NOMO-1 treated with DMSO at 0.1 percent for 48 hours (cell line): ENCODE measurements around the gene PIP4K2C.

Experiments
- DNase-seq: peaks from one replicate; lab custom pipeline; 2025; ENCODE audit not compliant: unreplicated experiment; lab: John Stamatoyannopoulos, UW

PIP4K2C gene

GRCh38 chr12:57620936-57621496 is 30.0 kb downstream of the PIP4K2C start:
- no peak for DNase-seq

DNA sequence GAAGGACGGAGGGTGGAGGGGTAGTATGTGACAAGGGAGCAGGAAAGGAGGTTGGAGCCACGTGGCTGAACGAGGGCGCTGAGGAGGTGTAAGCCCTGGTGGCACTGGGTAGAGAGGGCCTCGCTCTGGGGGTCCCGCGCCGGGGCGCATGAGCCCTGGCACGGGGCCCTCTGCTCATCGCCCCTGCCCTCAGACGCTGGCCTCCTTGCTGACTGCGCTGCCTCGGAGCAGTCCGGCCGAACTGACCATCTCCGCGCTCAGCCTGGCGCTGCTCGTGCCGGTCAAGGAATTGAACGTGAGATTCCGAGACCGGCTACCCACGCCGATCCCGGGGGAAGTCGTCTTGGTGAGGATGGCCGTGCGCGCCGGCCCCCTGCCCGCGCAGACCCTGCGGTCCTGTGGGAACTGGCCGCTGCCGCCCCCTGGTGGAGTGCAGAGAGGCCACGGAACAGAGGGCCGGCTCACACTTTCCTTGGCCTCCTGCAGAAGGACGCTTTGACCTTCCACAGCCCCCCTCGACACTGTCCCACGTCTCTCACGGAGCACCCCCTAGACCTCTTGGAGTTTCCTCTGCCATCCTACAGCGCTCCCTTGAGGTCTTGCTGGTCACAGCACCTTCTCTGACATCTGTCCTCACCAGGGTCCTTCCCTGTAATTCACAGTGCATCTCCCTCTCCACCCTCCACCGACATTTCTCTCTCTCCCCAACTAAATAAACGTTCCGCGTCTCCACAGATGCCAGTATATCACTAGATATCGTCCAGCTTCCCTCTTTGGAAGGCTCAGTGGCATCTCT is 30.7 kb downstream of the PIP4K2C start:
- peak; percentile 13 for DNase-seq

DNA sequence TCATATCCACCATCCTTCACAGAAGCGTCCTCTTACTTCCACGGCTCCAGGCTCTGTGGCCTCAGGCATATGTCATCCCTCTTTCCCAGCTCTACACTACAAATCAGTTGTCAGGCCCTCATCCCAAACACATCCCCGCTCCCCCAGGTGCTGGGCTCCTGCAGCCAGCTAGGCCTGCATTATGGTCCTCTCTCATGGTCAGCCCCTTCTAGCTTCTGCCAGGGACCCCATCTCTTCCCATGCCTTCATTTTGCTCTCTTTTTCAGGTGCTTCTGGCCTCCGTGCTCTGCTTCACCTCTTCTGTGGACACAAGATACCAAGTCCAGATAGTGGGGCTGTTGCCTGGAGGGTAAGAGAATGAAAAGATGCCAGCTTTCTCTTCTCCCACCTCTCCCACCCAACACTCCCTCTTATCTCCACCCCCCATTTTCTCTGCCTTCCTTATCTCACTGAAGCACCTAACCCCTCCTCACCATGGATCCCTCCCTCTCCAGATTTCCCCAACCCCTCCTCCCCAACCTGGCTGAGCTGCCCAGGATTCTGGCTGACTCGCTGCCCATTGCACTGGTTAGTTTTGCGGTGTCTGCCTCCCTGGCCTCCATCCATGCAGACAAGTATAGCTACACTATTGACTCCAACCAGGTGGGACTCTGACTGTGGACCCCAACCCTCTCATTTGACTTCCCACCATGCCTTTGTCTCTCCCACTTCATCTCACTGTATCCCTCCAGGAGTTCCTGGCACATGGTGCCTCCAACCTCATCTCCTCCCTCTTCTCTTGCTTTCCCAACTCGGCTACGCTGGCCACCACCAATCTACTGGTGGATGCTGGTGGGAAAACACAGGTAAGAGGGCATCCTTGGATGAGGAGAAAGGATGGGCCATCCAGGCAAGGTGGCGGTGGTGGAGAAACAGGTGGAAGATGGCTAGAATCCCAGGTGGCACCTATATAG is 31.6 kb downstream of the PIP4K2C start:
- no peak for DNase-seq

- DNase-seq: no peak
Measured at GRCh38 chr12:57623385-57623784, 32.4 kb downstream of the PIP4K2C start.

- DNase-seq: no peak
Measured at GRCh38 chr12:57623811-57624390, 32.9 kb downstream of the PIP4K2C start.

GRCh38 chr12:57624441-57625220 is 33.6 kb downstream of the PIP4K2C start:
- no peak for DNase-seq

- no peak for DNase-seq
Measured at GRCh38 chr12:57625261-57626032, 34.5 kb downstream of the PIP4K2C start.

- DNase-seq: no peak
Measured at GRCh38 chr12:57626111-57626920, 35.3 kb downstream of the PIP4K2C start.

DNA sequence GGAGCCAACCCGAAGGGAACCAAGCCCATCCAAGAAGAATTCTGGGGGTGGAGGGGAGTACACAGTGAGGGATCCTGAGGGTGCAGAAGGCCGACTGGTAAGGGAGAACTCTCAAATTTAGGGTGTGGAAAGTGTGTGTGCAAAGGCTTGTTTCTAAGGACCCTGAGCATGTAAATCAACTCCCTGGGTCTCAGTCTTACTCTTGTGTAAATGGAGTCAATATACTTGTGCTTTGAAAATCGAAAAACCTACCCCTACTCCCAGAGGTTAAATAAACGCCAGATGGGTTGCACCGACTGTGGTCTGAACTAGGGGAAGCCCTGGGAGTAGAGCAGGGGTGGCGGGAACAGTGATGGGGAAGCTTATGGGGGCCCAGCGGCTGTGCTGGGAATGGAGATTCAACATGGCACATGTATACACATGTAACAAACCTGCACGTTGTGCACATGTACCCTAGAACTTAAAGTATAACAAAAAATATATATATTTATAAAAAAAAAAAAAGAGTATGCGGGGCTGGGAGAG is 36.0 kb downstream of the PIP4K2C start:
- DNase-seq: no peak

DNA sequence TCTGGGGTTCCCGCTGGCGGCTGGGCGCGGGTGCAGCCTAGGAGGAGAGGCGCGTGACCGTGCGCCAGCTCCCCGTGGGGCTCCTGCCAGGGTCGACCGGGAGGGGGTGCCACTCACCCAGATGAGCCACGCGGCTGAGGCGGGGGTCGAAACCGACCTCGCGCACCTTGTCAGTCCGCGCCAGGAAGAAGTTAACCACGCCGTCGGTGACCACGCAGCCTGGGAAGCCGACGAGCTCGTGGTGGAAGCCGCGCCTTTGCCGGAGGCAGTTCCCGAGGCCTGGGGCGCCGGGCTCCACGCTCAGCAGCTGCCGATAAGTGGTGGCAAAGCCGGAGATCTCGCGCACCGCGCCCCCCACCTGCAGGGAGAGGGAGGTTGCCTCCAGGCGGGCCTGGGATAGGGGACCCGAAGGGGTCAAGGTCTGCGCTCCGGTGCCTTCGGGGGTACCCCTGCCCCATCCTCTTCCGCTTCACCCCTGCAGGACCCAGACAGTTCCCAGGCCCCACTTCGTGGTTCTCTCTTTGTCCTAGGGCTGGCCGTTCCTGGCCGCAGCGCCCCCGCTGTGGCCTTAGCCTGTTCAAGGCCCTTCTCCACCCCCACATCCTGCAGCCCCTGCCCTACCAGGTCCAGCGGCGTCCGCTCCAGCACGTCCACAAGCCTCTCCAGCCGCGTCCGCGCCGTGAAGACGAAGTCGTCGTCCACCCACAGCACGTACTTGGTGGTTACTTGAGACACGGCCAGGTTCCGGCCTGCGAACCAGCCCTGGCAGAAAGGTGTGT is 36.7 kb downstream of the PIP4K2C start:
- DNase-seq: no peak

GRCh38 chr12:57628280-57629191 is 37.5 kb downstream of the PIP4K2C start:
- DNase-seq: no peak

GRCh38 chr12:57629897-57630471 is 39.0 kb downstream of the PIP4K2C start:
- no peak for DNase-seq

- no peak for DNase-seq
Measured at GRCh38 chr12:57630891-57631433, 40.0 kb downstream of the PIP4K2C start.

GRCh38 chr12:57631566-57632072 is 40.6 kb downstream of the PIP4K2C start:
- no peak for DNase-seq

DNA sequence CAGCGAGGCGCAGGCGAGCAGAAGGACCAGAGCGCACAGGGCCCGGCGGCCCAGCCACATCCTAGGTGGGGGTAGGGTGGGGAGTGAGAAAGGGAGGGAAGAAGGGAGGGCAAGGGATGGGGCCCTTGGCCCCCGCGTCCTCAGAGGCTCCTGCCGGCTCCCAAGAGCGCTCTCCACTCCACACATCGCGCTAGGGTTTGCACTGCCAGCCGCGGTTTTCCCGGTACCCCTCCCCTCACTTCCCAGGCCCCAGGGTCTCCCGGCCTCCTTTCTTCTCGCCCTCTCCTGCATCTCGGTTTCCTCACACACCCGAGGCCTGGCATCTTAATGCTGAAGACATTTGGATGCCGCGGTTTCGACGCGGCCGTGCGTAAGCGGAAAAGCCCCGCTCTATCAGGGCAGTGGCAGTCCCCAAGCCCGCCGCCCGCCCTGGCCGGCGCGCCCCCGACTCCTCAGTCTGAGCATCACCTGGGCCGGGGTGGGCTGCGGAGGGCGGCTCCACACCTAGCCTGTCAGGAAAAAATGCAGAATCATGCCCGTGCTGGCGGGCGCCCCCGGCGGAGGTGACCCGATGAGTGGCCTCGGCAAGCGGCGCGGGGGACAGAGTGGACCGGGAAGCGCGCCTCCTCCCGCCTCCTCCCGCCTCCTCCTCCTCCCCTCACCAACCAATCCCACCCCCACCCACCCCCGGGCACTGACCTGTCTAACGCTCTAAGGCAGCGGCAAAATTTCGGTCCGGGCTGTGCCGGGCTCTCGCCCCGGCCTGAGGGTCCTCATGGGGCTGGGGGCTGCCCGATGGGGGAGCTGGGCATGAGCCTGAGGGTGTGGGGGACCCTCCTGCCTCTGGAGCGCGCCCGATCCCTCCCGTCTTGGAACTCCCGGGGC is 41.3 kb downstream of the PIP4K2C start:
- no peak for DNase-seq
